ENCODE measurements around the gene MT1H.

MT1H gene

GRCh38 chr16:56686758-56687157 is 17.1 kb downstream of the MT1H start:
- no peak for DNase-seq

- DNase-seq = no peak
These were observed 19.1 kb downstream of the MT1H start for GRCh38 chr16:56688762-56689161.

GRCh38 chr16:56689171-56689570 is 19.6 kb downstream of the MT1H start:
- DNase-seq = no peak

- DNase-seq = no peak
These were observed 21.0 kb downstream of the MT1H start for GRCh38 chr16:56690420-56691122.

- peak; percentile 66 for DNase-seq
These were observed 22.3 kb downstream of the MT1H start for GRCh38 chr16:56691885-56692284.

GRCh38 chr16:56695246-56695645 is 25.6 kb downstream of the MT1H start:
- no peak for DNase-seq

GRCh38 chr16:56697456-56698155 is 28.0 kb downstream of the MT1H start:
- no peak for DNase-seq

- no peak for DNase-seq
These were observed 30.6 kb downstream of the MT1H start for GRCh38 chr16:56700195-56700594.

GRCh38 chr16:56700631-56701030 is 31.0 kb downstream of the MT1H start:
- DNase-seq = no peak

GRCh38 chr16:56701534-56701933 is 31.9 kb downstream of the MT1H start:
- no peak for DNase-seq

- DNase-seq = no peak
These were observed 33.2 kb downstream of the MT1H start for GRCh38 chr16:56702836-56703235.

- no peak for DNase-seq
These were observed 39.2 kb downstream of the MT1H start for GRCh38 chr16:56708525-56709442.

- DNase-seq = no peak
These were observed 39.9 kb downstream of the MT1H start for GRCh38 chr16:56709443-56710040.

GRCh38 chr16:56710181-56710737 is 40.6 kb downstream of the MT1H start:
- no peak for DNase-seq

- no peak for DNase-seq
These were observed 42.2 kb downstream of the MT1H start for GRCh38 chr16:56711862-56712261.

- no peak for DNase-seq
These were observed 44.2 kb downstream of the MT1H start for GRCh38 chr16:56713794-56714193.

- no peak for DNase-seq
These were observed 45.5 kb downstream of the MT1H start for GRCh38 chr16:56715126-56715525.

GRCh38 chr16:56716761-56717160 is 47.1 kb downstream of the MT1H start:
- DNase-seq = peak; percentile 43

- DNase-seq = peak; percentile 2
These were observed 47.9 kb downstream of the MT1H start for GRCh38 chr16:56717532-56717931.
